ENCODE data around the gene DPP7.

Gene DPP7

GRCh38 chr9:137106662-137107250 lies 7.8 kb downstream of the DPP7 start:
- TF ChIP-seq CTCF (IDR thresholded peaks at IDR 0.05; ENCODE audit: insufficient read depth, low read length) (no peak), SPI1 (IDR thresholded peaks at IDR 0.05; ENCODE audit: borderline replicate concordance, low read depth) (no peak), POLR2AphosphoS5 (IDR thresholded peaks at IDR 0.05; ENCODE audit: low read depth) (no peak), REST (IDR thresholded peaks at IDR 0.05; ENCODE audit: insufficient replicate concordance, low read depth) (no peak), GABPA (IDR thresholded peaks at IDR 0.05; ENCODE audit: low read depth) (no peak)
- H3K4me3 ChIP-seq (replicated peaks; ENCODE audit: insufficient read depth, low read length) = no peak overlapping the region
- no peak for DNase-seq (ENCODE audit: low read depth in 1 of 2, low spot score in 1 of 2)
- no peak overlapping the region for H3K27ac ChIP-seq (replicated peaks)
- no peaks in the 10 kb centered on the region for H3K27me3 ChIP-seq (ENCODE audit: insufficient read depth, poor library complexity, severe bottlenecking)

DNA sequence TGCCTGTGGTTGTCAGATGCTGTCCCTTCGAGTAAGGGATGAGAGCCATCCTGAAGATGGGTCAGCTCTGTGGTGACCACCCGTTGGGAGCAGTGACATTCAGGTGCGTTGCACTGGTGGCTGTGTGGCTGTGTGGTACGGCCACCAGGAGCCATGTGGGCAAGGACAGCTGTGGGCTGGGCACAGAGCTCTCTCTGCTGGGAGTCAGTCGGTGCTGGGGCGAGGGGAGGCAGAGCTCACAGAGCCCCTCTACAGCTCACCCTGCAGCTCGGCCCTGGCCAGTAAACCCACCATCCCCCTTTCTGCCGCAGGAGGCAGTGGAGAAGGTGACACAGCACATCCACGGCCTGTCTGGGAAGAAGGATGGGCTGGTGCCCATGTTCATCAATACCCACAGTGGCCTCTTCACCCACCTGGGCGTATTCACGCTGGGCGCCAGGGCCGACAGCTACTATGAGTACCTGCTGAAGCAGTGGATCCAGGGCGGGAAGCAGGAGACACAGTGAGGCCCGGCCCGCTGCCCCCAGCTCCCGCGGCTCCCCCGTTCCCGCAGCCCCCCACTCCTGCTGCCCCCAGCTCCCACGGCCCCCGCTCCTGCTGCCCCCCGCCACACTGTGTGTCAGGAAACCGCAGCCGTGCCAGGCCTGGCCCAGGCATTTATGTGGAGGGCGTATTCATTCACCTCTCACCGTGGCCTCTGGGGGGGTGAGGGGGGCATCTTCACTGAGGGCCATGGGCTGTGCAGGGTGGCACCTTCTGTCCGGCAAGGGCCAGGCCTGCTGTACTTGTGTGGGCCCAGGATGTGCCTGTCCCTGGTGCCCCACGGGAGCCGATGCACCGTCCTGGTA lies 8.5 kb downstream of the DPP7 start:
- H3K27ac ChIP-seq (replicated peaks) = no peak overlapping the region
- no peak for DNase-seq (ENCODE audit: low read depth in 1 of 2, low spot score in 1 of 2)
- H3K27me3 ChIP-seq (ENCODE audit: insufficient read depth, poor library complexity, severe bottlenecking) = no peaks in the 10 kb centered on the region
- TF ChIP-seq POLR2AphosphoS5 (IDR thresholded peaks at IDR 0.05; ENCODE audit: low read depth) (no peak), CTCF (IDR thresholded peaks at IDR 0.05; ENCODE audit: insufficient read depth, low read length) (no peak), REST (IDR thresholded peaks at IDR 0.05; ENCODE audit: insufficient replicate concordance, low read depth) (no peak), GABPA (IDR thresholded peaks at IDR 0.05; ENCODE audit: low read depth) (no peak), SPI1 (IDR thresholded peaks at IDR 0.05; ENCODE audit: borderline replicate concordance, low read depth) (no peak)
- no peak overlapping the region for H3K4me3 ChIP-seq (replicated peaks; ENCODE audit: insufficient read depth, low read length)

GRCh38 chr9:137103206-137103999 lies 11.1 kb downstream of the DPP7 start:
- Histone ChIP-seq H3K4me3 (replicated peaks; ENCODE audit: insufficient read depth, low read length) (no peak overlapping the region), H3K27ac (replicated peaks) (no peak overlapping the region), H3K27me3 (ENCODE audit: insufficient read depth, poor library complexity, severe bottlenecking) (no peaks in the 10 kb centered on the region)
- DNase-seq (ENCODE audit: low read depth in 1 of 2, low spot score in 1 of 2) = no peak
- TF ChIP-seq CTCF (IDR thresholded peaks at IDR 0.05; ENCODE audit: insufficient read depth, low read length) = no peak
- no peak for TF ChIP-seq GABPA (IDR thresholded peaks at IDR 0.05; ENCODE audit: low read depth)
- TF ChIP-seq REST (IDR thresholded peaks at IDR 0.05; ENCODE audit: insufficient replicate concordance, low read depth) = no peak
- no peak for TF ChIP-seq SPI1 (IDR thresholded peaks at IDR 0.05; ENCODE audit: borderline replicate concordance, low read depth)
- no peak for TF ChIP-seq POLR2AphosphoS5 (IDR thresholded peaks at IDR 0.05; ENCODE audit: low read depth)

Data from HL-60 (cell line).